ENCODE measurements around the gene LTBP1. TPM values are rescaled to one million over a fixed set of nuclear protein-coding genes. Genes with fewer than 3 reads are reported as not detected.

The LTBP1 gene
- total RNA-seq, 1 experiment from 2014 or later: 28.5 TPM

GRCh38 chr2:33411765-33412164, 465.0 kb downstream of the LTBP1 start:
- Mint-ChIP-seq H3K36me3 (ENCODE audit: insufficient read depth in 1 of 3, low read depth in 3 of 3) (peaks cover 7 to 15% (median 8%) of the 10 kb centered on the region in 3 experiments), H3K27me3 (ENCODE audit: low read depth) (no peaks in the 10 kb centered on the region), H3K9me3 (peaks cover 12 to 13% of the 10 kb centered on the region in 2 experiments), H3K4me3 (no peak overlapping the region), H3K4me1 (peaks cover 3 to 4% of the 10 kb centered on the region in 2 experiments; a peak in 3 of 4 replicates), H3K27ac (no peak overlapping the region; a peak in 1 of 7 replicates)
- Histone ChIP-seq H3K27ac (ENCODE audit: insufficient read length, low read depth, low read length) (no peak overlapping the region), H3K27me3 (ENCODE audit: insufficient read depth, low read length) (no peaks in the 10 kb centered on the region), H3K79me2 (ENCODE audit: insufficient read depth, low read length) (no peaks in the 10 kb centered on the region), H2BK15ac (ENCODE audit: low read depth, low read length) (no peak overlapping the region), H4K91ac (ENCODE audit: insufficient read length, low read depth, low read length) (no peak overlapping the region), H2BK5ac (ENCODE audit: insufficient read length, low read length) (no peak overlapping the region), H4K5ac (ENCODE audit: insufficient read length, low read depth, low read length) (no peak overlapping the region), H3T11ph (ENCODE audit: low read length) (no peak overlapping the region), H2AFZ (ENCODE audit: low read length) (no peak overlapping the region), H4K20me1 (ENCODE audit: control insufficient read depth, insufficient read depth, insufficient read length) (no peaks in the 10 kb centered on the region), H3K4me1 (ENCODE audit: insufficient read depth, low read length) (no peaks in the 10 kb centered on the region), H3K9me3 (ENCODE audit: control insufficient read depth, low read depth, low read length) (no peaks in the 10 kb centered on the region), H3K23ac (ENCODE audit: insufficient read length, low read depth, low read length) (no peak overlapping the region), H3K79me1 (ENCODE audit: insufficient read depth, low read depth, low read length, poor library complexity, severe bottlenecking) (no peaks in the 10 kb centered on the region), H3K9ac (ENCODE audit: extremely low read depth, insufficient read length, low read length) (peak overlapping the region; percentile 13), H3K4me2 (ENCODE audit: insufficient read depth, insufficient read length, low read length) (no peak overlapping the region), H3K56ac (ENCODE audit: insufficient read length, low read depth, low read length) (no peak overlapping the region), H3K18ac (ENCODE audit: insufficient read length, low read depth, low read length) (no peak overlapping the region), H3K23me2 (ENCODE audit: insufficient read length, low read depth, low read length, poor library complexity, severe bottlenecking) (no peaks in the 10 kb centered on the region), H2BK12ac (ENCODE audit: insufficient read length, low read depth, low read length) (no peak overlapping the region), H2BK20ac (ENCODE audit: low read depth, low read length, poor library complexity, severe bottlenecking) (no peak overlapping the region), H2AK5ac (ENCODE audit: insufficient read length, low read length) (no peak overlapping the region), H3K14ac (ENCODE audit: insufficient read depth, low read length) (no peak overlapping the region), H2BK120ac (ENCODE audit: low read depth, low read length, poor library complexity, severe bottlenecking) (no peak overlapping the region), H3K4ac (ENCODE audit: low read depth, low read length) (no peak overlapping the region), H4K8ac (replicated peaks; ENCODE audit: insufficient read length, low read depth, low read length) (no peak overlapping the region)
- no CpG with 5 or more reads among the region's 3 CpGs for WGBS (ENCODE audit: extremely low coverage, insufficient read length, low lambda C conversion rate)
- no peak for DNase-seq
- no peak for TF ChIP-seq CTCF (conservative IDR thresholded peaks at IDR 0.05)
